Embryonic facial prominence (tissue), 1 donor: ENCODE data around the gene WNT5B.
A peak's percentile ranks its signal among the peaks of the same experiment; 100 is the strongest.

Source experiments
- DNase-seq: peaks from one replicate; pipeline ENCODE4 v3.0.0-alpha.2; 2016; ENCODE audit errors: extremely low spot score

WNT5B gene

GRCh38 chr12:1651946-1652345 lies 22.9 kb downstream of the WNT5B start:
- DNase-seq: no peak

- no peak for DNase-seq
These were observed 26.3 kb downstream of the WNT5B start for GRCh38 chr12:1655225-1655788.

- no peak for DNase-seq
These were observed 27.9 kb downstream of the WNT5B start for GRCh38 chr12:1656902-1657301.

GRCh38 chr12:1657688-1658087 lies 28.7 kb downstream of the WNT5B start:
- DNase-seq: no peak

- DNase-seq: no peak
These were observed 31.5 kb downstream of the WNT5B start for GRCh38 chr12:1660304-1661187.

GRCh38 chr12:1661553-1662335 lies 32.7 kb downstream of the WNT5B start:
- DNase-seq: peak; percentile 65

GRCh38 chr12:1662761-1663439 lies 33.9 kb downstream of the WNT5B start:
- no peak for DNase-seq

- DNase-seq: no peak
These were observed 34.6 kb downstream of the WNT5B start for GRCh38 chr12:1663440-1664132.

- DNase-seq: no peak
These were observed 36.3 kb downstream of the WNT5B start for GRCh38 chr12:1665366-1665765.

- DNase-seq: no peak
These were observed 37.2 kb downstream of the WNT5B start for GRCh38 chr12:1666215-1666614.

GRCh38 chr12:1666685-1667162 lies 37.7 kb downstream of the WNT5B start:
- no peak for DNase-seq

- no peak for DNase-seq
These were observed 40.0 kb downstream of the WNT5B start for GRCh38 chr12:1668833-1669543.

GRCh38 chr12:1670358-1671268 lies 41.6 kb downstream of the WNT5B start:
- no peak for DNase-seq

GRCh38 chr12:1676043-1676442 lies 47.0 kb downstream of the WNT5B start:
- no peak for DNase-seq

GRCh38 chr12:1680804-1681492 lies 51.9 kb downstream of the WNT5B start:
- no peak for DNase-seq

GRCh38 chr12:1681493-1681807 lies 52.4 kb downstream of the WNT5B start:
- no peak for DNase-seq

- no peak for DNase-seq
These were observed 59.2 kb downstream of the WNT5B start for GRCh38 chr12:1688086-1688710.

GRCh38 chr12:1690578-1691122 lies 61.6 kb downstream of the WNT5B start, which contains the start of gene ADIPOR2:
ADIPOR2 (plus strand) TSS chr12:1691070; CDS start chr12:1754344, 63,274 bp downstream.
- DNase-seq: peak; percentile 93
